Common myeloid progenitor, CD34-positive (primary cell): ENCODE results near the gene GDNF.

Experiments used
- CTCF ChIA-PET: fragments of 350-600 bp; sonication (Branson Sonifier 250); formaldehyde crosslinking; loops from one replicate; lab custom pipeline; 2021; ENCODE audit warnings: antibody characterized with exemption; lab: Charles Lee
- POLR2A ChIA-PET: fragments of 350-600 bp; sonication (Branson Sonifier 250); formaldehyde crosslinking; loops from one replicate; lab custom pipeline; 2021; ENCODE audit warnings: antibody characterized with exemption; lab: Charles Lee
- DNase-seq, 3 donors: peaks; one replicate each; pipeline versions ENCODE4 v3.0.0 to v3.0.0-alpha.2; 2013
- H3K27ac ChIP-seq, 2 experiments: 1 replicate in 1 of 2; 2 replicates in 1 of 2; pipeline ENCODE4 v1.7.0; 2013; ENCODE audit warnings: inconsistent platforms in 2 of 2, low read length in 2 of 2, mild to moderate bottlenecking in 2 of 2, low read depth in 1 of 2, moderate library complexity in 1 of 2; ENCODE audit not compliant: severe bottlenecking in 2 of 2, insufficient read depth in 1 of 2, poor library complexity in 1 of 2
- H3K27me3 ChIP-seq, 5 experiments: replicated peaks in 2 of 5; 1 replicate in 3 of 5; 2 replicates in 2 of 5; pipeline versions ENCODE4 v1.6.1 to v1.7.0; 2013; ENCODE audit warnings: low read length in 4 of 5, mild to moderate bottlenecking in 2 of 5, moderate library complexity in 2 of 5, inconsistent platforms in 1 of 5; ENCODE audit not compliant: insufficient read depth in 5 of 5, control insufficient read depth in 4 of 5
- H3K36me3 ChIP-seq, 4 experiments: 1 replicate in 2 of 4; 2 replicates in 2 of 4; pipeline versions ENCODE4 v1.6.1 to v1.7.0; 2013; ENCODE audit warnings: low read length in 3 of 4, control low read depth in 1 of 4, mild to moderate bottlenecking in 1 of 4; ENCODE audit not compliant: control insufficient read depth in 4 of 4, insufficient read depth in 4 of 4
- H3K4me1 ChIP-seq, 4 experiments: 1 replicate in 3 of 4; 2 replicates in 1 of 4; pipeline versions ENCODE4 v1.6.1 to v1.7.1; 2013; ENCODE audit warnings: low read length in 3 of 4, mild to moderate bottlenecking in 3 of 4, control low read depth in 1 of 4, inconsistent platforms in 1 of 4, moderate library complexity in 1 of 4; ENCODE audit not compliant: control insufficient read depth in 4 of 4, insufficient read depth in 4 of 4; ENCODE audit errors: control extremely low read depth in 1 of 4
- H3K4me3 ChIP-seq, 7 experiments: 1 replicate in 4 of 7; 2 replicates in 3 of 7; pipeline versions ENCODE4 v1.5.1 to v1.7.0; 2013; ENCODE audit warnings: mild to moderate bottlenecking in 7 of 7, low read length in 6 of 7, moderate library complexity in 6 of 7, inconsistent platforms in 2 of 7, low read depth in 2 of 7, control low read depth in 1 of 7; ENCODE audit not compliant: insufficient read depth in 4 of 7, control insufficient read depth in 1 of 7; ENCODE audit errors: extremely low read depth in 1 of 7
- H3K9me3 ChIP-seq, 5 experiments: 1 replicate in 4 of 5; 2 replicates in 1 of 5; pipeline versions ENCODE4 v1.6.1 to v1.7.1; 2013; ENCODE audit warnings: low read length in 4 of 5, mild to moderate bottlenecking in 2 of 5, inconsistent platforms in 1 of 5, low read depth in 1 of 5, moderate library complexity in 1 of 5; ENCODE audit not compliant: control insufficient read depth in 4 of 5, insufficient read depth in 2 of 5; ENCODE audit errors: control extremely low read depth in 1 of 5
- WGBS: methylation state at CpG from one replicate; pipeline ENCODE4 v1.1.5; 2013; ENCODE audit not compliant: insufficient coverage; 5-methylcytosine and 5-hydroxymethylcytosine counted together

GDNF gene

GRCh38 chr5:37834542-37835379 lies 5.1 kb downstream of the GDNF start:
- peak overlapping the region in 5 of 7 experiments; percentile 6 to 67 (median 50) for H3K4me3 ChIP-seq
- no peaks in the 10 kb centered on the region for H3K9me3 ChIP-seq
- no peak overlapping the region for H3K27ac ChIP-seq
- ChIA-PET CTCF (interaction anchor here (0.7 to 1.3 kb wide), 4 partner anchors 8 to 358 kb away, joined by 3 to 4 read pairs (median 4); no protein-coding TSS in a partner anchor), POLR2A (no interaction called here)
- peaks cover 14 to 98% (median 64%) of the 10 kb centered on the region in 5 experiments for H3K27me3 ChIP-seq
- no peaks in the 10 kb centered on the region for H3K36me3 ChIP-seq
- peak; percentile 24 to 69 (median 56) for DNase-seq
- peaks cover 0 to 57% (median 43%) of the 10 kb centered on the region in 4 experiments for H3K4me1 ChIP-seq
- WGBS: under 1% methylated on average over 29 of the region's 64 CpGs

GRCh38 chr5:37833990-37834389 lies 5.9 kb downstream of the GDNF start:
- ChIA-PET POLR2A (no interaction called here), CTCF (interaction anchor here (1.0 to 1.2 kb wide), 2 partner anchors 10 to 358 kb away, joined by 3 to 5 read pairs; no protein-coding TSS in a partner anchor)
- Histone ChIP-seq H3K27ac (no peak overlapping the region), H3K27me3 (peaks cover 14 to 97% (median 62%) of the 10 kb centered on the region in 5 experiments), H3K4me1 (peaks cover 0 to 49% (median 37%) of the 10 kb centered on the region in 4 experiments), H3K9me3 (no peaks in the 10 kb centered on the region), H3K4me3 (peak overlapping the region in 1 of 7 experiments; percentile 58), H3K36me3 (no peaks in the 10 kb centered on the region)
- peak in 1 of 3 donors; percentile 5 for DNase-seq
- WGBS: 10% methylated on average over 2 of the region's 6 CpGs

GRCh38 chr5:37831821-37832534 lies 7.9 kb downstream of the GDNF start:
- Histone ChIP-seq H3K4me1 (peaks cover 0 to 29% (median 21%) of the 10 kb centered on the region in 4 experiments), H3K4me3 (no peak overlapping the region), H3K27ac (no peak overlapping the region), H3K36me3 (no peaks in the 10 kb centered on the region), H3K27me3 (peaks cover 14 to 86% (median 50%) of the 10 kb centered on the region in 5 experiments), H3K9me3 (no peaks in the 10 kb centered on the region)
- CTCF ChIA-PET: no interaction called here
- no peak for DNase-seq
- POLR2A ChIA-PET: no interaction called here
- WGBS: 73% methylated on average over 7 of the region's 7 CpGs

GRCh38 chr5:37830348-37830747 lies 9.5 kb downstream of the GDNF start:
- Histone ChIP-seq H3K27me3 (peaks cover 14 to 70% (median 43%) of the 10 kb centered on the region in 5 experiments), H3K4me1 (peaks cover 0 to 13% (median 9%) of the 10 kb centered on the region in 4 experiments), H3K36me3 (no peaks in the 10 kb centered on the region), H3K9me3 (no peaks in the 10 kb centered on the region), H3K4me3 (no peak overlapping the region), H3K27ac (no peak overlapping the region)
- no peak for DNase-seq
- POLR2A ChIA-PET: no interaction called here
- WGBS: 94% methylated on average over 5 of the region's 5 CpGs
- CTCF ChIA-PET: interaction anchor here (1.1 kb wide), 1 partner anchor 8 kb away, joined by 3 read pairs; no protein-coding TSS in a partner anchor

GRCh38 chr5:37825334-37825915 lies 14.4 kb downstream of the GDNF start:
- ChIA-PET CTCF (interaction anchor here (1.7 to 1.8 kb wide), 2 partner anchors 10 to 11 kb away, joined by 4 to 6 read pairs; no protein-coding TSS in a partner anchor), POLR2A (no interaction called here)

GRCh38 chr5:37823433-37824152 lies 16.2 kb downstream of the GDNF start:
- POLR2A ChIA-PET: no interaction called here
- H3K36me3 ChIP-seq: no peaks in the 10 kb centered on the region
- 94% methylated on average over 10 of the region's 11 CpGs for WGBS
- H3K4me3 ChIP-seq: no peak overlapping the region
- H3K27me3 ChIP-seq: peaks cover 0 to 22% (median 10%) of the 10 kb centered on the region in 5 experiments
- no peaks in the 10 kb centered on the region for H3K9me3 ChIP-seq
- H3K27ac ChIP-seq: no peak overlapping the region
- H3K4me1 ChIP-seq: no peaks in the 10 kb centered on the region
- CTCF ChIA-PET: interaction anchor here (0.6 to 1.7 kb wide), 3 partner anchors 10 to 423 kb away, joined by 3 to 6 read pairs (median 3); no protein-coding TSS in a partner anchor
- no peak for DNase-seq

More at GRCh38 chr5:37825334-37825915, 14.4 kb downstream of the GDNF start:
- H3K27me3 ChIP-seq: peaks cover 2 to 28% (median 20%) of the 10 kb centered on the region in 5 experiments
- no peaks in the 10 kb centered on the region for H3K4me1 ChIP-seq
- H3K27ac ChIP-seq: no peak overlapping the region
- no peak for DNase-seq
- H3K4me3 ChIP-seq: no peak overlapping the region
- no peaks in the 10 kb centered on the region for H3K9me3 ChIP-seq
- no peaks in the 10 kb centered on the region for H3K36me3 ChIP-seq
- whole genome bisulfite sequencing: no CpG with 5 or more reads among the region's 2 CpGs
